GM12878 (cell line): ENCODE data around the gene NAV2. TPM values are rescaled to one million over a fixed set of nuclear protein-coding genes. Genes with fewer than 3 reads are reported as not detected.

Experiments
- ATAC-seq: fragments of 200-7000 bp; cut with Tn5 transposase; 3 replicates; pipeline ENCODE4 v1.9.1; 2020; ENCODE audit warnings: mild to moderate bottlenecking, moderate library complexity
- BruUV-seq: library from RNA; stranded (reverse); fragments of 400-500 nt; replicated peaks from 2 replicates; lab custom pipeline; 2021; lab: Mats Ljungman, UMichigan
- CTCF ChIA-PET: fragments of 300-600 bp; sonication (Branson Sonifier 250); formaldehyde crosslinking; extraction: SDS; loops from one replicate; lab custom pipeline; 2021; ENCODE audit warnings: inconsistent platforms; lab: Yijun Ruan, JAX
- POLR2A ChIA-PET: fragments of 350-600 bp; formaldehyde crosslinking; extraction: SDS; loops from one replicate; lab custom pipeline; 2021; ENCODE audit warnings: inconsistent platforms; lab: Charles Lee
- RAD21 ChIA-PET: fragments of 300-600 bp; sonication (Branson Sonifier 250); formaldehyde crosslinking; loops from one replicate; lab custom pipeline; 2023; ENCODE audit warnings: antibody characterized with exemption; ENCODE audit not compliant: unreplicated experiment; lab: Charles Lee
- SMC1A ChIA-PET: fragments of 300-600 bp; sonication (Branson Sonifier 250); formaldehyde crosslinking; loops from one replicate; lab custom pipeline; 2023; ENCODE audit not compliant: unreplicated experiment, uncharacterized antibody; lab: Charles Lee
- DNase-seq: peaks from one replicate; pipeline ENCODE4 v3.0.0-alpha.2; 2011; ENCODE audit warnings: low read depth, low spot score
- FAIRE-seq: peaks from 3 replicates; lab custom pipeline; 2011; peaks lifted over from hg19 to GRCh38; lab: Jason Lieb, UNC
- H2AFZ ChIP-seq: 2 replicates; pipeline ENCODE4 v1.6.0; 2011; ENCODE audit warnings: low read depth, low read length, control low read depth; ENCODE audit not compliant: control insufficient read depth
- H3K27ac ChIP-seq: 2 replicates; pipeline ENCODE4 v1.5.1; 2011; ENCODE audit warnings: control low read depth; ENCODE audit not compliant: control insufficient read depth, insufficient read depth
- H3K27me3 ChIP-seq, 2 experiments: replicated peaks in 1 of 2; 2 replicates each; pipeline versions ENCODE4 v1.6.0 to v1.6.1; 2011; ENCODE audit warnings: low read length in 1 of 2; ENCODE audit not compliant: control insufficient read depth in 2 of 2, insufficient read depth in 2 of 2
- H3K36me3 ChIP-seq, 2 experiments: 2 replicates each; pipeline ENCODE4 v1.5.1; 2011; ENCODE audit warnings: low read length in 1 of 2; ENCODE audit not compliant: control insufficient read depth in 2 of 2, insufficient read depth in 2 of 2
- H3K4me1 ChIP-seq: 2 replicates; pipeline ENCODE4 v1.6.1; 2011; ENCODE audit warnings: mild to moderate bottlenecking, low read length, moderate library complexity, mixed read lengths; ENCODE audit not compliant: control insufficient read depth, insufficient read depth
- H3K4me2 ChIP-seq: 2 replicates; pipeline ENCODE4 v1.6.0; 2011; ENCODE audit warnings: control low read depth; ENCODE audit not compliant: control insufficient read depth, insufficient read depth
- H3K4me3 ChIP-seq: fragments of 200-600 bp; sonication (generic); 2 replicates; pipeline ENCODE4 v1.5.1; 2016
- H3K79me2 ChIP-seq: 2 replicates; pipeline ENCODE4 v1.6.0; 2011; ENCODE audit warnings: low read length; ENCODE audit not compliant: control insufficient read depth, insufficient read depth
- H3K9ac ChIP-seq: 2 replicates; pipeline ENCODE4 v1.8.0; 2011; ENCODE audit warnings: low read length, control low read depth, mixed read lengths; ENCODE audit not compliant: control insufficient read depth, insufficient read depth
- H3K9me3 ChIP-seq: replicated peaks from 3 replicates; pipeline ENCODE4 v1.5.1; 2011; ENCODE audit warnings: mild to moderate bottlenecking, low read length; ENCODE audit not compliant: control insufficient read depth, insufficient read depth
- H4K20me1 ChIP-seq: 2 replicates; pipeline ENCODE4 v1.6.0; 2011; ENCODE audit not compliant: control insufficient read depth, insufficient read depth
- ATF3 ChIP-seq: IDR thresholded peaks from 2 replicates; pipeline ENCODE4 v1.6.1; 2011; ENCODE audit warnings: low read depth, mild to moderate bottlenecking, low read length, moderate library complexity, borderline replicate concordance; ENCODE audit errors: extremely low read depth
- CEBPB ChIP-seq, 2 experiments: fragments of 150-350 bp in 1 of 2; IDR thresholded peaks; 2 replicates each; pipeline ENCODE4 v1.6.1; 2012 to 2014; ENCODE audit warnings: low read depth in 2 of 2, low read length in 2 of 2, borderline replicate concordance in 1 of 2, inconsistent platforms in 1 of 2
- CREM ChIP-seq: IDR thresholded peaks from 2 replicates; pipeline ENCODE4 v1.6.1; 2014; ENCODE audit warnings: antibody characterized with exemption, low read depth
- EGR1 ChIP-seq, 2 experiments: IDR thresholded peaks; 1 replicate in 1 of 2; 2 replicates in 1 of 2; pipeline ENCODE4 v1.6.1; 2011 to 2012; ENCODE audit warnings: low read depth in 2 of 2, low read length in 2 of 2, borderline replicate concordance in 1 of 2, mild to moderate bottlenecking in 1 of 2, moderate library complexity in 1 of 2
- GABPA ChIP-seq: IDR thresholded peaks from 2 replicates; pipeline ENCODE4 v1.6.1; 2014; ENCODE audit warnings: antibody characterized with exemption, low read depth, mild to moderate bottlenecking, inconsistent platforms
- IRF4 ChIP-seq: IDR thresholded peaks from 2 replicates; pipeline ENCODE4 v1.6.1; 2011; ENCODE audit warnings: low read depth, low read length
- MEF2A ChIP-seq: IDR thresholded peaks from 2 replicates; pipeline ENCODE4 v1.6.1; 2011; ENCODE audit warnings: low read depth, mild to moderate bottlenecking, low read length, moderate library complexity; ENCODE audit not compliant: insufficient read depth
- PML ChIP-seq: IDR thresholded peaks from 2 replicates; pipeline ENCODE4 v1.6.1; 2012; ENCODE audit warnings: low read length, inconsistent platforms
- SREBF2 ChIP-seq: IDR thresholded peaks from 2 replicates; pipeline ENCODE4 v1.6.1; 2012; ENCODE audit warnings: mild to moderate bottlenecking, low read length
- STAT1 ChIP-seq: fragments of 450-650 bp; conservative IDR thresholded peaks from 2 replicates; pipeline ENCODE4 v1.6.1; 2014; ENCODE audit warnings: antibody characterized with exemption, mild to moderate bottlenecking
- STAT3 ChIP-seq: IDR thresholded peaks from 2 replicates; pipeline ENCODE4 v1.6.1; 2011; ENCODE audit warnings: low read depth, low read length, improper control_type of control experiment
- YBX1 ChIP-seq: fragments of 450-650 bp; IDR thresholded peaks from 2 replicates; pipeline ENCODE4 v1.6.1; 2016; ENCODE audit warnings: antibody characterized with exemption
- YY1 ChIP-seq: IDR thresholded peaks from 2 replicates; pipeline ENCODE4 v1.6.1; 2011; ENCODE audit warnings: low read depth, mild to moderate bottlenecking, low read length
- ZBED1 ChIP-seq: IDR thresholded peaks from 2 replicates; pipeline ENCODE4 v1.6.1; 2016; ENCODE audit warnings: borderline replicate concordance
- ZNF592 ChIP-seq: fragments of 450-650 bp; IDR thresholded peaks from 2 replicates; pipeline ENCODE4 v1.6.1; 2017; ENCODE audit warnings: mild to moderate bottlenecking, moderate library complexity
- in situ Hi-C: fragments of 300-500 bp; cut with MboI; formaldehyde crosslinking; loops from 9 replicates; pipeline ENCODE4 v1.14.3; 2018; ENCODE audit warnings: mixed read lengths
- intact Hi-C: fragments of 100-400 bp; cut with micrococcal nuclease; formaldehyde crosslinking; loops from one replicate; pipeline ENCODE4 v1.14.2; 2022; ENCODE audit not compliant: unreplicated experiment
- polyA plus RNA-seq, 11 experiments: library from polyadenylated mRNA; depleted of rRNA in 4 of 11; unstranded in 6 of 11; stranded (reverse) in 5 of 11; fragments of >200 nt; fragmentation: Nextera tagmentation in 4 of 11; fragmentation: Illumina TruSeq in 1 of 11; extraction: Ambion mirVana in 4 of 11; extraction: Trizol in 1 of 11; gene quantifications; 1 replicate in 1 of 11; 2 replicates in 10 of 11; pipeline versions ENCODE4 v1.2.1 to v1.2.3, GENCODE V29; 2011 to 2016; ENCODE audit warnings: inconsistent platforms in 2 of 11, missing spikeins in 2 of 11, low read depth in 1 of 11
- total RNA-seq, 4 experiments: library from RNA; depleted of rRNA in 3 of 4; stranded (reverse); fragments of >200 nt in 3 of 4; fragmentation: Illumina TruSeq in 1 of 4; extraction: Trizol in 1 of 4; gene quantifications; 2 replicates each; pipeline versions ENCODE4 v1.2.1 to v1.2.3, GENCODE V29; 2013 to 2021
- TF ChIP-seq, protein P1 (sequence below): IDR thresholded peaks from 2 replicates; pipeline ENCODE4 v1.6.1; 2012; ENCODE audit warnings: mild to moderate bottlenecking, low read depth, low read length

NAV2 gene
- total and polyA plus RNA-seq, 10 of the 15 experiments (the other 5 are each of a cell fraction or from before 2014, with no cell fraction given), result 0.35 to 6.1 (median 1.1) TPM

DNA sequence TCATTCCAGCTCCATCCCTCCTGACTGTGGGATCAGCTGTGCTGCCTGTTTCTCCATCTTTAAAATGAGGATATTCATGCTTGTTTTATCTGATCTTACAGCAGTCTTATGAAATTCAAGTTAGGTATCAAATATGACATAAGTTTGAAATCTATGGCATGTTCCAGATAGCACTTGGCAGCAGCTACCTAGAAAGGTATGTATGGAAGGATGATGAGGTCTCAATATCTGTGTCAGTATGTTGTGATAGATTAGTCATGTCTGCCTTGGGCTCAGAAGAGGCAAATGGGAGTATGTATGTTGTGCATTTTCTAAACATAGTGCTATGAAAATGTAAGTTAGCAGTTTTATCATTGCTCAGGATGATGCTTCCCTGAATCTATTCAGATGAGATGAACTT is 122.1 kb downstream of the NAV2 start:
- H3K4me3 ChIP-seq, result no peak overlapping the region
- intact Hi-C loops, result no loop called here
- ChIA-PET POLR2A (interaction anchor here (1.0 kb wide), 1 partner anchor 13 kb away, joined by 3 read pairs; no protein-coding TSS in a partner anchor), RAD21 (no interaction called here), SMC1A (interaction anchor here (1.5 kb wide), 1 partner anchor 14 kb away, joined by 6 read pairs; no protein-coding TSS in a partner anchor), CTCF (interaction anchor here (0.8 to 1.2 kb wide), 3 partner anchors 13 to 69 kb away, joined by 3 read pairs; no protein-coding TSS in a partner anchor)
- no peak overlapping the region for H3K27ac ChIP-seq
- ATAC-seq (no peak), FAIRE-seq (no peak), DNase-seq (no peak)
- no peaks in the 10 kb centered on the region for H3K79me2 ChIP-seq
- H3K4me2 ChIP-seq, result no peak overlapping the region
- H4K20me1 ChIP-seq, result no peaks in the 10 kb centered on the region
- H2AFZ ChIP-seq, result no peak overlapping the region
- in situ Hi-C loops, result no loop called here
- no peak for TF ChIP-seq EGR1 (IDR thresholded peaks at IDR 0.05; ENCODE audit: borderline replicate concordance in 1 of 2, low read depth in 2 of 2, low read length in 2 of 2)
- TF ChIP-seq CREM, result no peak
- no peak for TF ChIP-seq CEBPB (IDR thresholded peaks at IDR 0.05; ENCODE audit: borderline replicate concordance in 1 of 2, low read depth in 2 of 2, low read length in 2 of 2)
- TF ChIP-seq GABPA, result no peak
- no peak for TF ChIP-seq YBX1
- no peak for TF ChIP-seq YY1
- TF ChIP-seq STAT3, result no peak
- TF ChIP-seq MEF2A, result no peak
- TF ChIP-seq ZBED1, result no peak
- TF ChIP-seq SREBF2, result no peak
- TF ChIP-seq PML, result no peak
- TF ChIP-seq IRF4, result no peak
- TF ChIP-seq STAT1, result no peak
- no peak for TF ChIP-seq ZNF592
- no peak for TF ChIP-seq ATF3
- TF ChIP-seq, protein P1, sequence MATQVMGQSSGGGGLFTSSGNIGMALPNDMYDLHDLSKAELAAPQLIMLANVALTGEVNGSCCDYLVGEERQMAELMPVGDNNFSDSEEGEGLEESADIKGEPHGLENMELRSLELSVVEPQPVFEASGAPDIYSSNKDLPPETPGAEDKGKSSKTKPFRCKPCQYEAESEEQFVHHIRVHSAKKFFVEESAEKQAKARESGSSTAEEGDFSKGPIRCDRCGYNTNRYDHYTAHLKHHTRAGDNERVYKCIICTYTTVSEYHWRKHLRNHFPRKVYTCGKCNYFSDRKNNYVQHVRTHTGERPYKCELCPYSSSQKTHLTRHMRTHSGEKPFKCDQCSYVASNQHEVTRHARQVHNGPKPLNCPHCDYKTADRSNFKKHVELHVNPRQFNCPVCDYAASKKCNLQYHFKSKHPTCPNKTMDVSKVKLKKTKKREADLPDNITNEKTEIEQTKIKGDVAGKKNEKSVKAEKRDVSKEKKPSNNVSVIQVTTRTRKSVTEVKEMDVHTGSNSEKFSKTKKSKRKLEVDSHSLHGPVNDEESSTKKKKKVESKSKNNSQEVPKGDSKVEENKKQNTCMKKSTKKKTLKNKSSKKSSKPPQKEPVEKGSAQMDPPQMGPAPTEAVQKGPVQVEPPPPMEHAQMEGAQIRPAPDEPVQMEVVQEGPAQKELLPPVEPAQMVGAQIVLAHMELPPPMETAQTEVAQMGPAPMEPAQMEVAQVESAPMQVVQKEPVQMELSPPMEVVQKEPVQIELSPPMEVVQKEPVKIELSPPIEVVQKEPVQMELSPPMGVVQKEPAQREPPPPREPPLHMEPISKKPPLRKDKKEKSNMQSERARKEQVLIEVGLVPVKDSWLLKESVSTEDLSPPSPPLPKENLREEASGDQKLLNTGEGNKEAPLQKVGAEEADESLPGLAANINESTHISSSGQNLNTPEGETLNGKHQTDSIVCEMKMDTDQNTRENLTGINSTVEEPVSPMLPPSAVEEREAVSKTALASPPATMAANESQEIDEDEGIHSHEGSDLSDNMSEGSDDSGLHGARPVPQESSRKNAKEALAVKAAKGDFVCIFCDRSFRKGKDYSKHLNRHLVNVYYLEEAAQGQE, result no peak
- H3K27me3 ChIP-seq, result no peaks in the 10 kb centered on the region
- H3K4me1 ChIP-seq, result no peaks in the 10 kb centered on the region
- no peak overlapping the region for H3K9ac ChIP-seq
- H3K36me3 ChIP-seq, result no peaks in the 10 kb centered on the region
- BruUV-seq, result no TSS peak
- no peaks in the 10 kb centered on the region; the same call in 1 of the 3 replicates for H3K9me3 ChIP-seq
